H1 (cell line): Measurements from ENCODE around the gene LRRC26. TPM values are rescaled to one million over a fixed set of nuclear protein-coding genes. Genes with fewer than 3 reads are reported as not detected.

Source experiments
- HDAC2 ChIP-seq, 2 experiments: fragments of 300-600 bp in 1 of 2; sonication (generic) in 1 of 2; IDR thresholded peaks; 2 replicates each; pipeline ENCODE4 v1.6.1; 2011 to 2012; ENCODE audit warnings: low read depth in 2 of 2, low read length in 2 of 2, mild to moderate bottlenecking in 2 of 2, moderate library complexity in 2 of 2, borderline replicate concordance in 1 of 2, inconsistent platforms in 1 of 2
- KDM5A ChIP-seq: fragments of 200-600 bp; IDR thresholded peaks from 2 replicates; pipeline ENCODE4 v1.7.1; 2012; ENCODE audit warnings: mild to moderate bottlenecking, low read length, inconsistent platforms, mixed read lengths
- polyA plus RNA-seq, 7 experiments: library from polyadenylated mRNA; depleted of rRNA in 3 of 7; stranded (reverse) in 5 of 7; unstranded in 2 of 7; fragments of >200 nt in 5 of 7; fragments of 200-250 nt in 2 of 7; gene quantifications; 1 replicate in 5 of 7; 2 replicates in 1 of 7; 4 replicates in 1 of 7; pipeline versions ENCODE4 v1.2.1 to v1.2.3, GENCODE V29; 2011 to 2013; ENCODE audit warnings: missing spikeins in 2 of 7, mixed read lengths in 2 of 7
- total RNA-seq: library from RNA; stranded (reverse); fragmentation: NEBNext Ultra II Directional; extraction: Animal tissue kit (Norgen Biotek cat#: 25700); gene quantifications from 2 replicates; pipeline ENCODE4 v1.2.1, GENCODE V29; 2021

The LRRC26 gene
- total and polyA plus RNA-seq, 2 of the 8 experiments (the other 6 are each of a cell fraction or from before 2014, with no cell fraction given), result 0.34 to 0.85 TPM

DNA sequence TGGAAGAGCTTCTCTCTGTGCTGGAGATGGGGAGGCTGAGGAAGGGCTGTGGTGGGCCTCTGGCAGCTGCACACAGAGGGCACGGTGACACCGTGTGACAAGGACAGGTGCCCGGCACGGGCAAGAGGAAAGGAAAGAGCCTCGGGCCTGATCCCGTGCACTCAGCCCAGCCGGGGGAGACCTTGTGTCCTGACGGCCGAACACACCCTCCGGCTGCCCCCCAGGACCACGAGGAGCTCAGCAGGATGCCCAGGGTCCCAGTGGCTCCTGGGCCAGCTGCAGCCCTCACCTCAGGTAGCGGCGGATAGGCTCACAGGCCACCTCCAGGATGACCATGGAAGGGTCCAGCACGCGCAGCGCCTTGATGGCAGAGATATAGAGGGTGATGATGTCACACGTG lies 13.0 kb upstream of the LRRC26 start (continued):
- TF ChIP-seq KDM5A (no peak), HDAC2 (IDR thresholded peaks at IDR 0.05; ENCODE audit: borderline replicate concordance in 1 of 2, low read depth in 2 of 2, low read length in 2 of 2) (no peak)
